Activated T-cell treated with anti-CD3 and anti-CD28 coated beads, Interleukin-2, amount 50 U/mL, for 72 hours (primary cell): ENCODE measurements around the gene MPRIP. TPM values are rescaled to one million over a fixed set of nuclear protein-coding genes. Genes with fewer than 3 reads are reported as not detected.
"Not testable (repeated sequence)": the region's sequence is repeated elsewhere in the genome, so short reads cannot be mapped to it uniquely, and the experiment has no call there.

ENCODE experiments used
- ATAC-seq, 2 donors: fragments of 150-1000 bp; cut with Tn5 transposase; replicated peaks in 1 of 2; 2 replicates each; pipeline ENCODE4 v1.10.0; 2021; ENCODE audit warnings: moderate library complexity in 2 of 2, mild to moderate bottlenecking in 1 of 2
- DNase-seq, 2 donors: peaks; one replicate each; pipeline ENCODE4 v3.0.0; 2021 to 2022; ENCODE audit warnings: mixed read lengths in 1 of 2
- H3K27ac Mint-ChIP-seq: one replicate; pipeline ENCODE4 v1.8.0; 2022; ENCODE audit warnings: mild to moderate bottlenecking, moderate library complexity, mixed read lengths
- H3K27me3 Mint-ChIP-seq: one replicate; pipeline ENCODE4 v1.8.0; 2022; ENCODE audit warnings: low read depth, mixed read lengths
- H3K36me3 Mint-ChIP-seq, 2 donors: one replicate each; pipeline ENCODE4 v1.8.0; 2022; ENCODE audit warnings: mixed read lengths in 2 of 2, mild to moderate bottlenecking in 1 of 2; ENCODE audit not compliant: insufficient read depth in 2 of 2
- H3K4me1 Mint-ChIP-seq: one replicate; pipeline ENCODE4 v1.8.0; 2022; ENCODE audit warnings: low read depth, mixed read lengths
- H3K4me3 Mint-ChIP-seq, 2 donors: one replicate each; pipeline ENCODE4 v1.8.0; 2022; ENCODE audit warnings: mild to moderate bottlenecking in 2 of 2, mixed read lengths in 2 of 2, moderate library complexity in 2 of 2
- H3K9me3 Mint-ChIP-seq, 2 donors: one replicate each; pipeline ENCODE4 v1.8.0; 2022; ENCODE audit warnings: mixed read lengths in 2 of 2
- total RNA-seq, 2 donors: library from RNA; stranded (reverse); gene quantifications; one replicate each; pipeline ENCODE4 v1.2.3, GENCODE V29; 2022

MPRIP gene
- total RNA-seq, 2 donors from 2014 or later, result 110 to 128 TPM

DNA sequence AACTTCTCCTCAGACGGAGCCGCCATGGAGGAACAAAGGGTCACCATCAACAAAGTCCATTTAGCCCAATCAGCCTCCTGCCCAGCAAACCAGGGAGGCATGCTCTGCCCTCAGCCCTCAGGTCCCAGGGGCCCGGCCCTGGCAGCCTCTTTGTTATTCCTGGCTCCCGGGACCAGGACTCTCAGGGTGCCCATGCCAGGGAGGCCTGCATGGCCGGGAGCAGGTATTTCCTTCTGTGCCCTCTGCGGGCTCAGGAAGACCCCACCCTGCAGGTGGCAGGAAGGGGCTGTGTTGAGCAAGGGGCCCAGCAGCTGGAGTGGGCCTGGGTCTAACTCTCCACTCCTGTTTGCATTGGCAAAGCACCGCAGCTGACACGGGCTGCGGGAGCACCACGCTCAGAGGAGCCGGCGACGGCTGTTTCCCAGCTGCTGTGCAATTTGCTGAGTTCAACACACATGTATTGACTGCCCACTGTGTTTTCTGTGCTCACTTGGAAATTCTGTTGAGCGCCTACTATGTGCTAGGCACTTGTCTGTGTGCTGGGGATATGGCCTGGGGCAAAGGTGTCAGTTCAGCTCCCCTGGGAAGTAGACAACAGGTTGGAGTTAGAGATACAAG is 37.2 kb upstream of the MPRIP start:
- H3K27me3 Mint-ChIP-seq, H3K4me1 Mint-ChIP-seq, H3K4me3 Mint-ChIP-seq, H3K27ac Mint-ChIP-seq, H3K36me3 Mint-ChIP-seq, DNase-seq, ATAC-seq, H3K9me3 Mint-ChIP-seq: not testable (repeated sequence)

GRCh38 chr17:17007891-17008290 is 34.4 kb upstream of the MPRIP start:
- ATAC-seq, H3K4me1 Mint-ChIP-seq, H3K36me3 Mint-ChIP-seq, H3K27me3 Mint-ChIP-seq, H3K9me3 Mint-ChIP-seq, DNase-seq, H3K4me3 Mint-ChIP-seq, H3K27ac Mint-ChIP-seq: not testable (repeated sequence)

DNA sequence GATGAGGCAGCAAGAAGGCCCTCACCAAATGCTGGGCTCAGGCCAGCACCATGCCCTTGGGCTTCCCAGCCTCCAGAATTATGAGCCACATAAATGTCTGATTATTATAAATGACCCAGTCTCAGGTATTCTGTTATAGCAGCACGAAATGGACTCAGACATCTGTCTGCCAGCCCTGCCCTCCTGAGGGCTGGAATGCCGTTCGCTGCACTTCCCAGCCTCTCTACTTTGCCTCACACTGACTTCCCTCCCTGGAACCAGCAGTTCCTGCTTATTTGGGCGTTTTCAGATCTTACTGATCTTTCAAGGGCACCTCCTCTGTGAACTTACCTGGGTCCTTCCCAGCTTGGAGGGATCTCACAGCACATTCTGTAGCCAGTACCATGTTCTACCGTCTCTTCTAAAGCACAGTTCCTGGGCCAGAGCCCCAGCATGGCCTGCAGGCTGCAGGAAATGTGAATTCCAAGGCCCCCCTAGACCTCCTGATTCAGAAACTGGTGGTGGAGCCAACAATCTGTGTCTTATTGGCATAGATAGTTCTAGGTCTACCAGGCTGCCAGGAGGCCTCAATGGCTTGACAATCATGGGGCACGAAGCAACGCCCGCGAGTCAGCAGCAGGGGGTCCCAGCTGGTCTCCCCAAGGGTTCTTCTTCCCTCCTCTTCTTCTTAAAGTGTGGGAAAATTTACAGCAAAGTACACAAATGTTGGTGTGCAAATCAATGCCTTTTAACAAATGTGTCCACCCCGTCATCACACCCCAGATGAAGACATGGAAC is 33.4 kb upstream of the MPRIP start:
- not testable (repeated sequence) for H3K9me3 Mint-ChIP-seq, H3K36me3 Mint-ChIP-seq, H3K4me1 Mint-ChIP-seq, H3K27ac Mint-ChIP-seq, H3K27me3 Mint-ChIP-seq, ATAC-seq, H3K4me3 Mint-ChIP-seq, DNase-seq

- not testable (repeated sequence) for H3K27ac Mint-ChIP-seq, H3K4me1 Mint-ChIP-seq, DNase-seq, ATAC-seq, H3K9me3 Mint-ChIP-seq, H3K4me3 Mint-ChIP-seq, H3K27me3 Mint-ChIP-seq, H3K36me3 Mint-ChIP-seq
These were observed 32.3 kb upstream of the MPRIP start for GRCh38 chr17:17009972-17010371.

DNA sequence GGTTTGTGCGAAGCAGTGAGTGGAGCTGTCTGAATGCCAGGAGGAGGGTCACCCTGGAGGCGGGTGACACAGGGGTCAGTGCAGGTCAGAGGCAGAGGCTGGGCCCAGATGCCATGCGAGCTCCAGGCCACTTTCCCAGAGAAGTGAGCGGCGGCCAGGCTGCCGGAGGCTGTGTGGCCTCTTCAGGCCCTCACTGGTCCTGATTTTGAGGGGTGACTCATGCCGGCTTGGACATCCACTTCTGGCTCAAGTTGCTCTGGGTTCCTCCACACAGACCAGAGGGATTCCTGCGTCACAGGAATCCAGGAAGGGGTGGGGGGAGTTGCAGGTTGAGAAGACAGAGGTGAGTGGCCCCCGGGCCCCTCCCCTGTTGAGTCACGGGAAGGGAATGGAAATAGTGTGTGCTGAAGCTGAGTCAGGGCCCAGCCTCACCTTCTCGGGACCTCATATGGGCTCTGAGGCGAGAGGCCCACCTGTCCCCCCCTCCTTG is 31.7 kb upstream of the MPRIP start:
- not testable (repeated sequence) for H3K4me3 Mint-ChIP-seq, H3K4me1 Mint-ChIP-seq, H3K36me3 Mint-ChIP-seq, H3K27ac Mint-ChIP-seq, H3K27me3 Mint-ChIP-seq, DNase-seq, H3K9me3 Mint-ChIP-seq
- peak; percentile 39 to 59 for ATAC-seq

DNA sequence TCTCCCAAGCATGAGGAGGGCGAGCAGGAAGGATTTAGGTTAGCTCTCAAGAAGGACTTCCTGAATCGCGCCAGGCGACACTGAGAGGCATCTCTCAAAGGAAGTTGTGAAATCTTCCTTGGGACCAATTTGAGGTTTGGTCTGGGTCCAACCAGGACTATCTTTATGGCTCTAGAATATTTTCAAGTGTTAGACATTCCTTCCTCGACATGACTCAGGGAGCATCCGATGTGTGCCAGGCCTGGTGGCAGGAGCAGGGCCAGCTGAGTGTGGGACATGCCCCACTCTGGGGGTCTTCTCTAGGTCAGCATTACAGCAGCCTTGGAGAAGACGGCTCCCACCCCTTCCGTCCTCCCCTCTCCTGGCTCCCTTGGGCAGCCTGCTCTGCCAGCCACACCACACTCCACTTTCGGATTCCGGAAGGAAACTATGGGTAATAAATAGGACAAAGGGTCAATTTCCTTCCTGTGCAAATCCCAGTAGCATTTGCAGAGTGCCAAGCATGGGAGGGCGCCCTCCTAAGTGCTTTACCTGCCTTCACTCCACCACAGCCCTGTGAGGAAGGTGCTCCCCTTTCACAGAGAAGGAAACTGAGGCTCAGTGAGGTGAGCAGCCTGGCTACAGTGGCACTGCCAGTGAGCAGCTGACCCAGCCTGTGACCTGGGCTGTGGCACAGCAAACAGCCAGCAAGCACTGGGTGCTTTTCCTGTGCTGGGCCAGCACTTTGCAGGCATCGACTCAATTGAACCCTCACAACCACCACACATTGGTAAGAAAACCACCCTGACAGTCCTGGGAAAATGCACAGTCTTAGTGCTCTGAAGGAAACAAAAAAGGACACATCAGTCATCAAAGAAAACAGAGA is 31.0 kb upstream of the MPRIP start:
- not testable (repeated sequence) for H3K9me3 Mint-ChIP-seq, H3K36me3 Mint-ChIP-seq, DNase-seq, ATAC-seq, H3K27ac Mint-ChIP-seq, H3K27me3 Mint-ChIP-seq, H3K4me3 Mint-ChIP-seq
- H3K4me1 Mint-ChIP-seq, result peaks cover 12% of the 10 kb centered on the region

GRCh38 chr17:17013828-17014747 is 28.2 kb upstream of the MPRIP start:
- H3K27me3 Mint-ChIP-seq, result not testable (repeated sequence)

DNA sequence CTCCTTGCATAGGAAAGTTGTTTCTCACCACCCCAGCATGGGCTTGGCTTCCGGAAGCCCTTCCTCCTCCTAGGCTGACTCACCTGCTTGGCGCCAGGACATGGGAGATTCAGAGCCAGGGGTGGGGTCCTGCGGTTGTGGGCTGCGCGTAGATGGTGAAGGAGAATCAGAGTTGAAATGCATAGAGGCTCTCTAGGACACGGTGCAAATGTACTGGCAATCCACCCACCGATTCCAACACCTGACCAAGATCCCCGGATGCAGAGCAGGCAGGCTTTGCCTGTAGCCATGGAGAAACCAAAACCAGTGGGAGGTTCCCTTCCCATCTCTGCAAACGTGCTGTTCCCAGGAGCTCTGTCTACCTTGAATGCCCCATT is 27.5 kb upstream of the MPRIP start:
- not testable (repeated sequence) for H3K27me3 Mint-ChIP-seq, H3K27ac Mint-ChIP-seq, H3K9me3 Mint-ChIP-seq, ATAC-seq, H3K36me3 Mint-ChIP-seq, H3K4me3 Mint-ChIP-seq, DNase-seq
- H3K4me1 Mint-ChIP-seq, result peaks cover 29% of the 10 kb centered on the region

More at GRCh38 chr17:17013828-17014747, 28.2 kb upstream of the MPRIP start:
- H3K4me1 Mint-ChIP-seq, result peaks cover 29% of the 10 kb centered on the region
- not testable (repeated sequence) for H3K36me3 Mint-ChIP-seq, ATAC-seq, H3K27ac Mint-ChIP-seq, H3K4me3 Mint-ChIP-seq, H3K9me3 Mint-ChIP-seq, DNase-seq

DNA sequence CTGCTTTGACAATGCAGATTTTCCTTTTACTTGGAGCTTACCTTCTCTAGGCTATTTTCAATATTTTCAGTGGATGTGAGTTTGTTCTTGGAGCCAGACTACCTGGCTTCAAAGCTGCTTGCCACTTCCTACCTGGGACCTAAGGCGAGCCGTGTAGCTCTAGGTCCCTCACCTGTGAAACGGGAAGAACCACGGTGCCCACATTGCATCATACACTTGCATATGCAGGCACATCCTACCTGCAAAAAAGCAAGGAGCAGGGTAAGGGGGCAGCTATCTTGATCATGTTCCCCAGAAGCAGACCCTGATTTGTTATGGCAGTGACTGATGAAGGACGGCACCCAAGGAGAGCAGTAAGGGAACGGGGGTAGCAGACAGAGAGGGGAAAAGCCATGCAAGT is 27.0 kb upstream of the MPRIP start:
- peaks cover 29% of the 10 kb centered on the region for H3K4me1 Mint-ChIP-seq
- H3K27ac Mint-ChIP-seq, result no peak overlapping the region
- no peak for ATAC-seq
- DNase-seq, result no peak
- H3K36me3 Mint-ChIP-seq, result no peaks in the 10 kb centered on the region
- no peak overlapping the region for H3K4me3 Mint-ChIP-seq
- H3K9me3 Mint-ChIP-seq, result no peaks in the 10 kb centered on the region
- no peaks in the 10 kb centered on the region for H3K27me3 Mint-ChIP-seq

DNA sequence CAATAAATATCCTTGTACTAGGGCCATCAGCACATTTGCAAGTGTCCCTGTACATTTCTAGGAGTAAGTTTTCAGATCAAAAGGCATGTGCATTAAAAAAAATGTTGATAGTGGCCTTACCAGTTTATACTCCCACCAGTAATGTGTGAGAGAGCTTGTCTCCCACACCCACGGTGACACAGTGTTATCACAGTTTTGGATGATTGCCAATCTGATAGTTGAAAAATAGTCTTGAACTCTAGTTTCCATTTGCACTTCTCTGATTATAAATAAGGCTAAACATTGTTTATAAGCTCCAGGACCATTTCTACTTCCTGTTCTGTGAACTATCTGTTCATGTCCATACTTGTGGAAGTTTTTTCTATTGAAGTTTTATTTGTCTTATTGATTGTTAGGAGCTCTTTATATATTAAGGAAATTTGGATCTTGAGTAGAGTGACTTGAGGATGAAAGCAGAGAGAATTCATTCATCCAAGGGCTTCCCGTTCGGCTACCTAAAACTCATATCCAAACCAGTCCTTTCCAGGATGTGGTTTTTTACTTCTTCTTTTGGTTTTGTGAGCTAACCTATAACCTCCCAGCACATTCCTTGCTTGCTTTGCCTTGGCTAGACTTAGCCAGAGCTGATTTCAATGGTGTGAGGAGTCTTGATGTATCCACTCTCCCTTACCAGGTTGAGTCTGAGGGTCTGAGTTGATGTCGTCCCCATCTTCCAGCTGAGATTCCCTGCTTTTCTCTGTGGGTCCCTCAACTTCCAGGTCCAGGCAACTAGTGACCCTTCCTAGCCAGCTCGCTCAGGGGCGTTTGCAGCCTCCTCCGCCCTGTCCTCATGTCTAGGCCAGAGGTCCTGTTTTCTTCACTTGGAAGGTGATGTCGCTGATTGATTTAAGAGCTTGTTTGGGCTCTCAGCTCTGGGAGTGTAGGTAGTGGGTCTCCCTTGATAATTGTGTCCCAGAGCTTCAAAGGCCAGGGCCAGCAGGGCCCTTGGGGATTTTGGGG is 25.8 kb upstream of the MPRIP start:
- H3K36me3 Mint-ChIP-seq, H3K27me3 Mint-ChIP-seq, H3K9me3 Mint-ChIP-seq, H3K4me3 Mint-ChIP-seq, DNase-seq: not testable (repeated sequence)
- peaks cover 29% of the 10 kb centered on the region for H3K4me1 Mint-ChIP-seq
- peak overlapping the region; percentile 57 for H3K27ac Mint-ChIP-seq
- peak in 1 of 2 donors; percentile 59 for ATAC-seq

DNA sequence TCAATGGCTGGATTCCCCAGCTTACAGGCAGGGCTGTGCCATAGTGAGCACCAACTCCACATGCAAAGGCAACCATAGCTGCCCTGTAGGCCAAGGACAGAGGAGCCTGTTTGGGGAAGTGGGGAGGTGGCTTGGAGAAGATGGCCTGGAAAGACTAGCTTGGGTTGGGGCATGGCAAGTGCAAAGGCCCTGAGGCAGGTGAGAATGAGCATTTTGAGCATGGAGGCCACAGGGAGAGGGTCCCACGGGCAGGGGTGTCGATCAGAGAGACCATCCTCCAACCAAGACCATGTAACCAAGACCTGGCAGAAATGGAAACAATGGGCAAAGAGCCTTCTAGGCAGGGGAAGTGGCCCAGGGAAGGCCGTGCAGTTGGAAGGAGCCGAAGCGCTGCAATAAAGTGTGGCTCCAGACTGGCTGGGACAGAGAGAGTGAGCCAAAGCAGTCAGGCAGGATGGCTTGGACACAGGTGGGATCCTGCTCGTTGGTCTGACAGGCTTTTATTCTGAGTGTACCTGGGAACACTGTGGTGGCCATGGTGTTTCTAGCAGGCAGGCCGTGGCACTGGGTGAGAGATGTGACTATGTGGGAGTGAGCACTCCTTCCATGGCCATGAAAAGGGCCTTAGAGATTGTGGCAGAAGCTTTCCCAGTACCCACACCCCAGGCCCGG is 24.8 kb upstream of the MPRIP start:
- Mint-ChIP-seq H3K4me3 (no peak overlapping the region), H3K36me3 (no peaks in the 10 kb centered on the region), H3K9me3 (no peaks in the 10 kb centered on the region), H3K27ac (peak overlapping the region; percentile 22), H3K4me1 (peaks cover 29% of the 10 kb centered on the region), H3K27me3 (no peaks in the 10 kb centered on the region)
- DNase-seq, result no peak
- no peak for ATAC-seq
